GM19455 (cell line): ENCODE measurements around the gene LYG2.
"Not testable (repeated sequence)": the region's sequence is repeated elsewhere in the genome, so short reads cannot be mapped to it uniquely, and the experiment has no call there.

Experiments
- ATAC-seq: cut with Tn5 transposase; IDR thresholded peaks from one replicate; pipeline ENCODE4 v1.9.1; 2021; ENCODE audit not compliant: unreplicated experiment

The LYG2 gene

DNA sequence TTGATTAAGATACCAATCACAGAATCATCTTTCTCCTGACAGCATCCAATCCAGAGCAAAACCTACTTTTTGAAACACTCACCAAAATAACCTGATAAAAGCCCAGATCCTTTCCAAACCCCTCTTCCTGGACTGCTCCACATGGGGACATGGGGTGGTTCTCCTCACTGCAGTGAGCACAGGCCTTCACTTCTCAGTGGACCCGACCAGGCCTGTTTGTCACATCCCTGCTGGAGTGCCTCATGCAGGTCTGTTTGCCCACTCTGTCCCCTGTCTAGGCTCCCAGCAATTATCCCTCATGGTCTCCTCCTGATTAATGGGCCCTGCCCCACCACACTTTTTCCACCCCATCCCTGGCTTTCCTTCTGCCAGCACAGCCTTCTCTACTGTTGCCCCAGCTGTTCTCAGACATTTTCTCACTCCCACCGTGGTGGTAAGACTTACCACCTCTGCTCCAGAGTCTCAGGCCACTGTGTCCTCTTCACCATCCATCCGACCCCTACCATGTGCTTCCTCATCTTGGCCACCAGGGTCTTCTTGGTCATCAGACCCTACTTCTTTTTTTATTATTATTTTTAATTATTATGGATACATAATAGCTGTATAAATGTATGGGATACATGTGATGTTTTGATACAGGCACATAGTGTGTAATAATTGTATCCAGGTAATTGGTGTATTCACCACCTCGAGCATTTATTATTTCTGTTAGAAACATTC lies 53.3 kb downstream of the LYG2 start:
- no peak for ATAC-seq

DNA sequence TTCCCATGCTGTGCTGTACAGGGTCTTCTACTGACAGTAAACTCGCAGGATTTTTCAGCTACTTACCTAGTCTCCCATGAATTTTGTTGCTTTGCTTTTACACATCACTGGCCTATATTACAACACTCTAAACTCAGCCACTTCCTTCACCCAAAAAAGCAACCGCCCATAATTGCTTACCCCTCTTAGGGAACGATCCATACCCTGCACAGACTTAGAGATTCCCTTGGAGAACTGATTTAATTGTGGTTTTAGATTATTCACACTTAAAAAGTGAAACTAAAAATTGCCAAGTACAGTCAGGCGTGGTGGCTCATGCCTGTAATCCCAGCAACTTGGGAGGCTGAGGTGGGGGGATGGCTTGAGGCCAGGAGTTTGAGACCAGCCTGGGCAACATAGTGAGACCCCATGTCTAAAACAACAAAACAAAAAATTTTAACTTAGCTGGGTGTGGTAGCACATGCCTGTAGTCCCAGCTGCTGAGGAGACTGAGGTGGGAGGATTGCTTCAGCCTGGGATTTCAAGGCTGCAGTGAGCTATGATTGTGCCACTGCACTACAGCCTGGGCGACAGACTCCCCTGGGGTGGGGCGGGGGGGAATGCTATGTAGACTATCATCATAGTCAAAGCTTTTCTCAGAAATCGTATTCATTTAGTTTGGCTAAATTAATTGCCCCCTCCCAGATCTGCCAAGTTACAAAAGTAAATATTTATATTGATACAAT lies 55.2 kb downstream of the LYG2 start:
- ATAC-seq, result no peak

DNA sequence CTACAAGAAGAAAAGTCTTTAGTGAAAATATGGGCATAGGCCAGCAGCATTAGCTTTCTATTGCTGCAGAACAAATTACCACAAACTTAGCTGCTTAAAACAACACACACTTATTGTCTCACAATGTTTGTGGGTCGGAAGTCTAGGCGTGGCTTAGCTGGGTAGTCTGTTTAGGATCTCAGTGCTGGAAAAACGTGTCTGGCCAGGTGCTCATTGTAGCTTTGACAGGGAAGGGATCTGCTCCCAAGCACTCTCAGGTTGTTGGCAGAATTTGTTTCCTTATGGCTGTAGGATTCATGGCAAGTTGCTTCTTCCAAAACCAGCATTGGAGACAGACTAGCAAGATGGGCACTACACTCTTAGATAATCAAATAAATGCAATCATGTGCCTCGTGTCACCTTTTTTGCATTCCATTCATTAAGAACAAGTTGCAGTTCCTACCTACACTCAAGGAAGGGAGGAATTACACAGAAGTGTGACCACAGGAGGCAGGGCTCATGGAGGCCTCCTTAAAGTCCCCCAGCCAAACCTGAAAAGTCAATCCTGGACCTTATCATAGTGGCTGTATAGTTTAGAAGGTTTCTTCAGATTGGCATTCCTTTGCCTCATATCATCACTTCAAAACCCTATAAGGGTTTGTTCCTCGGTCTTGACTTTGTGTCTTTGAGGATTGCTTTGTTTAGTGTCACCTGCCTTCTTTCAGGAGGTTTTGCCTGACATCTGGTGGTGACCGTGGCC lies 57.2 kb downstream of the LYG2 start:
- no peak for ATAC-seq

DNA sequence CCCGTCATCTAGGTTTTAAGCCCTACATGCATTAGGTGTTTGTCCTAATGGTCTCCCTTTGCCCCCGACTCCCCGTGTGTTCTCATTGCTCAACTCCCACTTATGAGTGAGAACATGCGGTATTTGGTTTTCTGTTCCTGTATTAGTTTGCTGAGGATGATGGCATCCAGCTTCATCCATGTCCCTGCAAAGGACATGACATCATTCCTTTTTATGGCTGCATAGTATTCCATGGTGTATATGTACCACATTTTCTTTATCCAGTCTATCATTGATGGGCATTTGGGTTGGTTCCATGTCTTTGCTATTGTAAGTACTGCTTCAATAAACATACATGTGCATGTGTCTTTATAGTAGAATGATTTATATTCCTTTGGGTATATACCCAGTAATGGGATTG lies 63.1 kb downstream of the LYG2 start:
- not testable (repeated sequence) for ATAC-seq
